ENCODE measurements around the gene EFCAB10. TPM values are rescaled to one million over a fixed set of nuclear protein-coding genes. Genes with fewer than 3 reads are reported as not detected.
A peak's percentile ranks its signal among the peaks of the same experiment; 100 is the strongest.
"Not testable (repeated sequence)": the region's sequence is repeated elsewhere in the genome, so short reads cannot be mapped to it uniquely, and the experiment has no call there.

EFCAB10 gene
- total RNA-seq, 1 experiment from 2014 or later: 2.9 TPM

DNA sequence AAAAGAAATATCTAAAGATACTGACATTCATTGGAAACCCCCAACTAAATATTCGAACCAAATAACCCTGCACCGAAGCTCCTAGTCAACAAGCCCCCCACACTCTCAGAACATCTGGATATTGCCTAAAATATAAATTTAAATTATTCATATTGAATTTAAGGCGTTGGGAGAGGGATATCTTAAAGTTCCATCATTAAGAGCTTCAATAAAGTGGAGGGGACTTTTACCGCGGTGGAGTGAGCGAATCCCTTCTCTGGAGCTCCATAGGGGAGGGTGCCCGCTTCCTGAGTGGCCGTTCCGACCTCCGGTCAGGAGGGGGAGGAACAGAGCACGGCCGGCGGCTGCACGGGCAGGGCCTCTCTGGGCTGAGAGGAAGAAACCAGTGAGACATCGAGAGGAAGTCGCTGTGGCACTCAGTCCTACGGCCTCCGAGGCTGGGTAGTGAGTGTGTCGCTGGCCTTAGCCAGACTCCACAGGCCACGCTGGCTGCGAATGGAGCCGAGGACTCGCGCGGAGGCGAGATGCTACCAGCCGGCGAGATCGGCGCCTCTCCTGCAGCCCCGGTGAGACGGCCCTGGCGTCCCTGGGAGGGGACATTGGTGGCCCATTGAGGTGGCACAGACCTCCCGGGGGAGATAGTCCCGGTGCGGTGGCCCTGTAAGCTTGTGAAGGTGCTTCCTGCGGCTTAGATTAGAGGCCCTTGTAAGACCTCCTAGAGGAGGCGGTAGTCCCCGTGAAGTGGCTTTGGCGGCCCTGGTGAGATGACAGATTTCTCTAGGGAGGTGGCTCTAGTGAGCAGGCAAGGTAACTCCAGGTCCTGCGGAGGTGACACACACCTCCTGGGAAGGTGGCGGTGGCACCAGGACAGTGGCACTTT, 49.3 kb downstream of the EFCAB10 start, which contains the start of gene RINT1:
Gene RINT1 (plus strand): TSS at position 410 of the 880 bp plus-strand sequence. CDS start 115 bp downstream, at position 525.
- DNase-seq (ENCODE audit: extremely low read depth, low read depth): peak; percentile 89

GRCh38 chr7:105530546-105530945, 50.7 kb downstream of the EFCAB10 start:
- no peak for DNase-seq (ENCODE audit: extremely low read depth, low read depth)

GRCh38 chr7:105530126-105530525, 51.2 kb downstream of the EFCAB10 start:
- DNase-seq (ENCODE audit: extremely low read depth, low read depth): no peak

GRCh38 chr7:105527737-105528136, 53.6 kb downstream of the EFCAB10 start:
- DNase-seq (ENCODE audit: extremely low read depth, low read depth): not testable (repeated sequence)

- DNase-seq (ENCODE audit: extremely low read depth, low read depth): no peak
Observed at GRCh38 chr7:105524840-105525239, 56.5 kb downstream of the EFCAB10 start.

- not testable (repeated sequence) for DNase-seq (ENCODE audit: extremely low read depth, low read depth)
Observed at GRCh38 chr7:105524423-105524822, 56.9 kb downstream of the EFCAB10 start.

DNA sequence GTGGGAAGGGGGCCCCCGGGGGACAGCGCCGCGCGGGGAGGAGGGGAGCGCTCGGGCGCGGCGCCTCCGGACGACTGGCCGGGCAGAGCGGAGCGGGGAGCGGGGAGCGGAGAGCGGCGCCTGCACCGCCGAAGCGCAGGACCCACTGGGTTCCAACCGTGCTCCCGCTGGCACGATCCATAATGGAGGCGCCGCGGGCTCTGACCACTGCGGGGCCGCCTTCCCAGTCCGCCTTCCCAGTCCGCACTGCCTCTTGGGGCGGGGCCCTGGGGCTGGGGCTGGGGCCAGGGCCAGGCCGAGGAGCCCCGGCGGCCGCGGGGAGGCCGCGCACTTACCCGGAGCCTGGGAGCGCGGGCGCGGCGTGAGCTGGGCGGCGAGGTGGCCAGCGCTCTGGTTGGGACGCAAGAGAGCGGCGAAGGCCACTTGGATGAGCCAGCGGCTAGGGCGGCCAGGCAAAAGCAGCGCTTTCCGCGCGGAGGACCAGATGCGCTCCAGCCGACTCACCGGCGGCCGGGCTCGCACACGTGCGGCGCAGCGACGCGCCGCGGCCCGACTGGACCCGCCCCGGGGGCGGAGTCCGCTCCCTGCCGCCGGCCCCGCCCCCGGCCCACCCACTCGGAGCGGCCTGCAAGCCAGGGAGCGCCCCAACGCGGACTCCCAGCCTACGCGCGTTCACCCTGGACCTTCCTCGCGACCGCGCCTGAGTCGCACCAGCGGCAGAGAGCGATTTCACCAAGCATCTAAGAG, 59.4 kb downstream of the EFCAB10 start, which contains the start of gene PUS7:
Gene PUS7 (minus strand): TSS at position 555 of the 747 bp plus-strand sequence. CDS start 13,759 bp downstream, outside the sequence.
- DNase-seq (ENCODE audit: extremely low read depth, low read depth): peak; percentile 86

DNA sequence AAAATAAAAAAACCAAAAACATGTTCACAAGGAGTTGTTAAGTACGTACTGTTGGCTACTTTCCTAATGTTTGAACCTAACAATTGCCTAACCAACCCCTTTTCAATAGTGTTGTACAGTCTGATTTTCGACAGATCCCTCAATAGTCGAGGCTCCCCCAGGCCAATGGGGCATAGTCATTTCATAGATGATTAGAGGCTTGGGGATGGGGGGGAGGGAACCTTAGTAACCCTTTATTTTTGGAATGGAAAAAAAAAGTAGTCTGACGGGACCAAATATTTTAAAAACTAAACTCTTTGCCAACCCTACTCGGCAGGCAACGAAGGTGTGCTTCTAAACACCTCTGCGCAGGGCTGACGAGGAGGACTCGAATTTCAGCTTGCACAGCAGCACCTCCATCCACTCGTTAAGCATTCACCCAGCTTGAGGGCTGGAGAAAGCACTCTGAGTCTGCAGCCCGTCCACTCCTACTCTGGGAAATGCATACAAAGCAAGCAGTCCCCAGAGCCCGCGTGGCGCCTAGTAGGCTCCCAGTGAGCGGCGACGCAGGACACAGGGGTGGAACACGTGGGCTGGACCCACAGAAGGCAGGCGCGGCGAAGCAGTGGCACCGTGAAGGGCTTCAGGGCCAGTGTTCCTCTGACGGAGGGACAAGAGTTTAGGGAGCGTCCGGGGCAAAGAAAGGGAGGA, 60.1 kb downstream of the EFCAB10 start:
- DNase-seq (ENCODE audit: extremely low read depth, low read depth): peak; percentile 45

- DNase-seq (ENCODE audit: extremely low read depth, low read depth): not testable (repeated sequence)
Observed at GRCh38 chr7:105520620-105521019, 60.7 kb downstream of the EFCAB10 start.

DNA sequence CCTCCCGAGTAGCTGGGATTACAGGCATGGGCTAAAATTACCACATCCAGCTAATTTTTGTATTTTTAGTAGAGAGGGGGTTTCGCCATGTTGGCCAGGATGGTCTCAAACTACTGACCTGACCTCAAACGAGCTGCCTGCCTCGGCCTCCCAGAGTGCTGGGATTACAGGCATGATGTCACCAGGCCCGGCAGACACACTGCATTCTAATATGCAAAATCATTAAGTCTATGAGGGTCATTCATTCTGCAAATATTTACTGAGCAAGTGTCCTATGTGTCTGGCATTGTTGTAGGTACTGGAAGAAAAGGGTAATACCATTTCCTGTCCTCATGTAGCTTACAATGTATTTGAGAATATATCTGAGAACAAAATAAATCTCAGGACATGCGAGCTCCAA, 61.9 kb downstream of the EFCAB10 start:
- DNase-seq (ENCODE audit: extremely low read depth, low read depth): no peak

- DNase-seq (ENCODE audit: extremely low read depth, low read depth): not testable (repeated sequence)
Observed at GRCh38 chr7:105515610-105516009, 65.7 kb downstream of the EFCAB10 start.

Other genes starting within 250 kb of the EFCAB10 start
- gene SRPK2, start 192.6 kb downstream of the EFCAB10 start, total RNA-seq (2014; rRNA removed; shearing (Covaris generic)): 41.6 and 52.8 TPM in 2 replicates
- 40.2 and 50.6 TPM in 2 replicates for gene PUS7, start 59.2 kb downstream of the EFCAB10 start, total RNA-seq (2014; rRNA removed; shearing (Covaris generic))
- 12.8 and 18.6 TPM in 2 replicates for gene RINT1, start 49.3 kb downstream of the EFCAB10 start, total RNA-seq (2014; rRNA removed; shearing (Covaris generic))